ENCODE data around the gene CCNQ.
A peak's percentile ranks its signal among the peaks of the same experiment; 100 is the strongest.

The CCNQ gene

GRCh38 chrX:153637121-153638040 is 38.4 kb upstream of the CCNQ start:
- DNase-seq (ENCODE audit: low spot score), result no peak

- DNase-seq (ENCODE audit: low spot score), result no peak
These were observed 37.8 kb upstream of the CCNQ start for GRCh38 chrX:153636716-153637115.

GRCh38 chrX:153635788-153636668 is 37.1 kb upstream of the CCNQ start:
- DNase-seq (ENCODE audit: low spot score), result peak; percentile 31

GRCh38 chrX:153635388-153635787 is 36.4 kb upstream of the CCNQ start:
- DNase-seq (ENCODE audit: low spot score), result no peak

GRCh38 chrX:153634832-153635231 is 35.9 kb upstream of the CCNQ start:
- no peak for DNase-seq (ENCODE audit: low spot score)

- no peak for DNase-seq (ENCODE audit: low spot score)
These were observed 35.3 kb upstream of the CCNQ start for GRCh38 chrX:153634236-153634635.

- no peak for DNase-seq (ENCODE audit: low spot score)
These were observed 34.8 kb upstream of the CCNQ start for GRCh38 chrX:153633607-153634180.

GRCh38 chrX:153633048-153633447 is 34.1 kb upstream of the CCNQ start:
- no peak for DNase-seq (ENCODE audit: low spot score)

- DNase-seq (ENCODE audit: low spot score), result no peak
These were observed 33.6 kb upstream of the CCNQ start for GRCh38 chrX:153632595-153632946.

GRCh38 chrX:153631907-153632594 is 33.1 kb upstream of the CCNQ start:
- DNase-seq (ENCODE audit: low spot score), result no peak

- no peak for DNase-seq (ENCODE audit: low spot score)
These were observed 32.4 kb upstream of the CCNQ start for GRCh38 chrX:153631346-153631745.

GRCh38 chrX:153628665-153629064 is 29.7 kb upstream of the CCNQ start:
- DNase-seq (ENCODE audit: low spot score), result no peak

- DNase-seq (ENCODE audit: low spot score), result no peak
These were observed 29.2 kb upstream of the CCNQ start for GRCh38 chrX:153628129-153628528.

- no peak for DNase-seq (ENCODE audit: low spot score)
These were observed 28.8 kb upstream of the CCNQ start for GRCh38 chrX:153627675-153628111.

GRCh38 chrX:153626863-153627674 is 28.1 kb upstream of the CCNQ start:
- no peak for DNase-seq (ENCODE audit: low spot score)

- DNase-seq (ENCODE audit: low spot score), result no peak
These were observed 27.2 kb upstream of the CCNQ start for GRCh38 chrX:153626025-153626633.

- DNase-seq (ENCODE audit: low spot score), result no peak
These were observed 26.5 kb upstream of the CCNQ start for GRCh38 chrX:153625271-153626024.

GRCh38 chrX:153624196-153625091 is 25.5 kb upstream of the CCNQ start:
- no peak for DNase-seq (ENCODE audit: low spot score)

Data from germinal center (tissue), 1 donor.